Progenitor cell of endocrine pancreas (in vitro differentiated cells): ENCODE data around the gene FOXK1. TPM values are rescaled to one million over a fixed set of nuclear protein-coding genes. Genes with fewer than 3 reads are reported as not detected.

ENCODE experiments used
- DNase-seq: peaks from one replicate; pipeline ENCODE4 v3.0.0; 2021; ENCODE audit warnings: low spot score; ENCODE audit not compliant: unreplicated experiment
- H3K27ac Mint-ChIP-seq: 2 replicates; pipeline ENCODE4 v1.8.0; 2021; ENCODE audit warnings: mild to moderate bottlenecking, moderate library complexity, mixed read lengths
- H3K27me3 Mint-ChIP-seq: 2 replicates; pipeline ENCODE4 v1.8.0; 2021; ENCODE audit warnings: mixed read lengths
- H3K36me3 Mint-ChIP-seq: 2 replicates; pipeline ENCODE4 v1.8.0; 2022; ENCODE audit warnings: mixed read lengths; ENCODE audit not compliant: insufficient read depth
- H3K4me1 Mint-ChIP-seq: 2 replicates; pipeline ENCODE4 v1.8.0; 2021; ENCODE audit warnings: low read depth, mixed read lengths
- H3K4me3 Mint-ChIP-seq: 2 replicates; pipeline ENCODE4 v1.8.0; 2021; ENCODE audit warnings: low read depth, mild to moderate bottlenecking, moderate library complexity, mixed read lengths
- H3K9me3 Mint-ChIP-seq: 2 replicates; pipeline ENCODE4 v1.8.0; 2021; ENCODE audit warnings: low read depth, mixed read lengths
- CTCF ChIP-seq: fragments of 200-600 bp; sonication (generic); IDR thresholded peaks from one replicate; pipeline ENCODE4 v1.5.0; 2021; ENCODE audit warnings: antibody characterized with exemption, mild to moderate bottlenecking; ENCODE audit not compliant: unreplicated experiment
- total RNA-seq: library from RNA; stranded (reverse); gene quantifications from 2 replicates; pipeline ENCODE4 v1.2.1, GENCODE V29; 2021

The FOXK1 gene
- total RNA-seq, 1 donor from 2014 or later, result 47.6 TPM

- TF ChIP-seq CTCF, result no peak
- Mint-ChIP-seq H3K36me3 (peaks cover 10% of the 10 kb centered on the region), H3K27me3 (no peaks in the 10 kb centered on the region), H3K27ac (no peak overlapping the region), H3K4me3 (no peak overlapping the region), H3K9me3 (no peaks in the 10 kb centered on the region), H3K4me1 (no peaks in the 10 kb centered on the region)
- no peak for DNase-seq
These were observed 114.4 kb downstream of the FOXK1 start for GRCh38 chr7:4796453-4796852.

DNA sequence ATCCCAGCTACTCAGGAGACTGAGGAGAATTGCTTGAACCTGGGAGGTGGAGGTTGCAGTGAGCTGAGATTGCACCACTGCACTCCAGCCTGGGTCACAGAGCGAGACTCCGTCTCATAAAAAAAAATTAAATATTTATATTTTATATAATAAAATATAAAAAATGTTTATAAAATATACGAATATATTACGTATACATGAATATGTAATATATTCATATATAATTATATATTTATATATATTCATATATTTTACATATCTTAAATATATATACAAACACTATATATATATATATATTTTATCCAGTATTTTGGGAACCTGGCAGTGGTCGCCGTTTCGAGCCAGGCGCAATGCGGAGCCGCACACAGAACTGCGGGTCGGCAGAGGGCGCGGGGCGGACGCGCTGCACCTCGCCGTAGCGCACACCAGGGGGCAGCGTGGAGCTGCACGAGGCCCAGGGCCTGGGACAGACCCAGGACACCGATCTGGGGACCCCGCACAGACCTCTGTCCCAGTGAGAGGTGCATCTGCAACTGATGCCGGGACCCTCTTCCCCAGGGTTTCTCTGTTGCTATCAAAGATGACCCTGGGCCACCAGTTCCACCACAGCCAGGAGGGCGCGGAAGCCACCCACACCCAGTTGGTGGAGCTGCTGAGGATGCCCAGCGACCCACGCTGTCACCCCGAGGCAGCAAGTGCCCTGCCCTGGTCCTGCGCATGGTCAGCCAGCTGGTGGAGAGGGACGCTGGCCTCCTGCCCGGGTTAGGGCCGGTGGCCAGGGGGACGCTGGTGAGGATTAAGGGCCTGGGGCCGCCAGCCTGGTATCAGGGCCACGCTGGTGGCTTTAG lies 116.0 kb downstream of the FOXK1 start:
- Mint-ChIP-seq H3K27ac (no peak overlapping the region), H3K4me1 (no peaks in the 10 kb centered on the region), H3K4me3 (no peak overlapping the region), H3K9me3 (no peaks in the 10 kb centered on the region), H3K36me3 (peaks cover 7% of the 10 kb centered on the region), H3K27me3 (no peaks in the 10 kb centered on the region)
- peak; percentile 94 for TF ChIP-seq CTCF
- peak; percentile 58 for DNase-seq

DNA sequence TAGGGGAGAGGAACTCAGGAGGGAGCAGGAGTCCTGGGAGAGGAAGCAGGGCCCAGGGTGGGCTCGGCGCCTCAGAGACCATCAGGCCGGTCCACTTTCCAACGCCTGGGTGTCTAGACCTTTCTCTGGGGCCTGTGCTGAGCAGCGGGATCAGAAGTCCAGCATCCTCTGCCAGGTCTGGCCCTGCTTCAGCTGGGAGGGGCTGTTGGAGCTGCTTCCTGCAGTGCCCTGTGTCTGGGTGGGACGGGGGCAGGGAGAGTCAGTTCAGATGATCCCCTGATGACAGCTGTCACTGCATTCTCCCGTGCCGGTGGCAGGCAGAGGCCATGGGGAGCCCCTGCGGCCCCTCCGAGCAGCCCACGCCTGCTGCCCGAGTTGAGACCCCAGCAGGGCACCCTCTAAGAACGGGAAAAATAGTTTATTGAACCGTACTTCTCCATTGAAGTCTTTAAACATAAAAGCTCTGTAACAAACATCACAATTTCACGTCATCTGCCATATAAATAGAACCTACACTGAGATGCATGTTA lies 116.7 kb downstream of the FOXK1 start:
- no peak for DNase-seq
- no peaks in the 10 kb centered on the region for H3K4me1 Mint-ChIP-seq
- H3K4me3 Mint-ChIP-seq, result no peak overlapping the region
- no peaks in the 10 kb centered on the region for H3K27me3 Mint-ChIP-seq
- no peak overlapping the region for H3K27ac Mint-ChIP-seq
- H3K9me3 Mint-ChIP-seq, result no peaks in the 10 kb centered on the region
- peaks cover 7% of the 10 kb centered on the region for H3K36me3 Mint-ChIP-seq
- no peak for TF ChIP-seq CTCF

- no peaks in the 10 kb centered on the region for H3K36me3 Mint-ChIP-seq
- H3K4me3 Mint-ChIP-seq, result no peak overlapping the region
- no peak for DNase-seq
- H3K9me3 Mint-ChIP-seq, result no peaks in the 10 kb centered on the region
- no peak overlapping the region for H3K27ac Mint-ChIP-seq
- H3K27me3 Mint-ChIP-seq, result no peaks in the 10 kb centered on the region
- no peak for TF ChIP-seq CTCF
- H3K4me1 Mint-ChIP-seq, result no peaks in the 10 kb centered on the region
These were observed 117.6 kb downstream of the FOXK1 start for GRCh38 chr7:4799508-4800268.

DNA sequence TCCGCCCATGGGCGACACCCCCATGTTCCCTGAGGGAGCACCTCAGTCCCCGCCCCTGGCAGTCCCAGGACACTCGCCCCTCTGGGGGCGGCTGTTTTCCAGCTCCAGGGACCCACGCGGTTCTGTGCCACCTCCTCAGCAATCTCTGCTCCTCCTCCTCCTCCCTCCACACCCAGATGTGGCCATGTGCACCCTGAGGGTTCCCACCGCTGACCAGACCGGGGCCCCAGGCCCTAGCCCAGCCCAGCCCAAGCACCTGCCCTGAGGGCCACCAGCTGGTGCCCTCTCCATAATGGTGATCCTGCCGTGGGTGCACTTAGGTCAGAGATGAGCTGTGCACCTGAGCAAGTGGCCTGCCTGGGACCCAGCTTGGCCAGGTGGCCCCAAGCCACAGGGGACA lies 118.4 kb downstream of the FOXK1 start:
- Mint-ChIP-seq H3K4me1 (no peaks in the 10 kb centered on the region), H3K27ac (no peak overlapping the region), H3K4me3 (no peak overlapping the region), H3K9me3 (no peaks in the 10 kb centered on the region), H3K27me3 (no peaks in the 10 kb centered on the region), H3K36me3 (no peaks in the 10 kb centered on the region)
- no peak for DNase-seq
- no peak for TF ChIP-seq CTCF
